ENCODE results near the gene TNS4.

Gene TNS4

GRCh38 chr17:40432864-40433528 is 68.4 kb downstream of the TNS4 start:
- peak; percentile 41 for DNase-seq

DNA sequence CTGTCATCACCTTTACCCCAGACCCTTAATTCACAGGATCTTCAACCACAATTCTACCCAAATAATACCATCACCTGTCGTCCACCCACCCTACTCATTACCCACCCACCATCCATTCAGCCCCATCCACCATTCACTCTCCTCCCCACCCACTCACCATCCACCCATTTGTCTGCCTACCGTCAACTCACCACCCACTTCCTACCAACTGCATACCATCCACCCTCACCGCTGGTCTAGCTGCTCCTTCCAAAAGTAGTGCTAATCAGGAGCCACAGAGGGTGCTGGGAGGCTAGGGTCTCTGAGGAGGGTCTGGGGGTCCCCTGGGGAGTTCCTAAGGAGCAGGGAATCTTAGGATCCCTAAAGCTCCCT is 70.2 kb downstream of the TNS4 start:
- DNase-seq, result no peak

DNA sequence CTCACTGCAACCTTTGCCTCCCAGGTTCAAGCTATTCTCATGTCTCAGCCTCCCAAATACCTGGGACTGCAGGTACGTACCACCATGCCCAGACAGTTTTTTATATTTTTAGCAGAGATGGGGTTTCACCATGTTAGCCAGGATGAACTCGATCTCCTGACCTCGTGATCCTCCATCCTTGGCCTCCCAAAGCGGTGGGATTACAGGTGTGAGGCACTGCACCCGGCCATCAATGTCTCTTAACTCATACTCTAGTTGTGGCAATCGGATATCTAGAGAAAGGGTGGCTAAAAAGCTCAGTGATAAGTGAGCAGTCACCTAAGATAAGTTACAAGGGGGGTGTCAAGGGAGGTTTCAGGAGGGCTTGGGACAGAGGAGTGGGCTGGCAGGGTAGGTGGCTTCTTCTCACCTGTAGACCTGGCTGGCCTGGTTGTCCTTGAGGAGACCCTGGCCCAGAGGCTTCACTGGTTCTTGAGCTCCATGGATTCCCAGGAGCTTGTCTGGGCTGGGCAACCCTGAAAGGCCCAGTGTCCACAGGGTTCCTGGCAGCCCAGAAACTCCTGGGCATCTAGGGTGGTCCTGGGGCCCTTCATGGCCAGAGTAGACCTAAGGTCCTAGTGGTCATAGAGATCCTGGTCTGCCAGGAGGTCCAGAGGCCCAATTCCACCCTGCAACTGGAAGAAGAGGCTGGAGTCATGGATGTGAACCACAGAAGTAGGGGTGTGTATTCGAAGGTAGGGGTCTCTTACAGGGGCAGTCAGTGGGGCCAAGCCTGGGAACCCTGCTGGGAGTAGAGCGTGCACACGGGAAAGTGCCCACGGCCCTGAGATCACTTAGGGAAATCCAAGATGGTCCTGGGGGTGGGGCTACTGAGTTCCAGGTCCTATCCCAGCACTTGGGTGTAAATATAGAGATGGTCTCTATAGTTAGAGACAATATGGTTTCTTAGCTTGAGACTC is 70.9 kb downstream of the TNS4 start:
- DNase-seq, result peak; percentile 47

GRCh38 chr17:40427002-40427491 is 74.4 kb downstream of the TNS4 start:
- peak; percentile 49 for DNase-seq
